CD14-positive monocyte (primary cell): ENCODE data around the gene LIPE. TPM values are rescaled to one million over a fixed set of nuclear protein-coding genes. Genes with fewer than 3 reads are reported as not detected.

Experiments used
- DNase-seq, 3 donors: peaks; one replicate each; pipeline ENCODE4 v3.0.0-alpha.2; 2011 to 2022
- H2AFZ ChIP-seq: 2 replicates; pipeline ENCODE4 v1.6.0; 2012; ENCODE audit warnings: mild to moderate bottlenecking, low read depth, low read length, inconsistent platforms; ENCODE audit not compliant: insufficient read depth, poor library complexity, severe bottlenecking
- H3K27ac ChIP-seq, 2 donors: 1 replicate in 1 of 2; 2 replicates in 1 of 2; pipeline ENCODE4 v1.5.1; 2012 to 2013; ENCODE audit warnings: low read length in 2 of 2, control low read depth in 1 of 2, inconsistent platforms in 1 of 2, low read depth in 1 of 2, mild to moderate bottlenecking in 1 of 2
- H3K27me3 ChIP-seq, 2 donors: one replicate each; pipeline versions ENCODE4 v1.6.0 to v1.6.1; 2011 to 2013; ENCODE audit warnings: low read length in 2 of 2; ENCODE audit not compliant: control insufficient read depth in 2 of 2, insufficient read depth in 2 of 2
- H3K36me3 ChIP-seq, 2 donors: replicated peaks in 1 of 2; 1 replicate in 1 of 2; 2 replicates in 1 of 2; pipeline versions ENCODE4 v1.5.1 to v1.6.1; 2012 to 2013; ENCODE audit warnings: low read length in 2 of 2, control low read depth in 1 of 2, inconsistent platforms in 1 of 2, mild to moderate bottlenecking in 1 of 2; ENCODE audit not compliant: insufficient read depth in 2 of 2, control insufficient read depth in 1 of 2
- H3K4me1 ChIP-seq, 2 donors: 1 replicate in 1 of 2; 2 replicates in 1 of 2; pipeline versions ENCODE4 v1.5.1 to v1.6.1; 2012 to 2013; ENCODE audit warnings: low read length in 2 of 2, control low read depth in 1 of 2, inconsistent platforms in 1 of 2, mild to moderate bottlenecking in 1 of 2, moderate library complexity in 1 of 2; ENCODE audit not compliant: insufficient read depth in 2 of 2, control insufficient read depth in 1 of 2
- H3K4me2 ChIP-seq: replicated peaks from 2 replicates; pipeline ENCODE3; 2012; ENCODE audit warnings: low read length, moderate library complexity, mild to moderate bottlenecking; ENCODE audit not compliant: poor library complexity, severe bottlenecking; ENCODE audit errors: extremely low read depth
- H3K4me3 ChIP-seq, 3 experiments: fragments of 200-600 bp in 1 of 3; sonication (generic) in 1 of 3; replicated peaks in 1 of 3; 1 replicate in 2 of 3; 2 replicates in 1 of 3; pipeline ENCODE4 v1.5.1; 2011 to 2013; ENCODE audit warnings: low read length in 3 of 3, mild to moderate bottlenecking in 3 of 3, control low read depth in 2 of 3, low read depth in 2 of 3, inconsistent platforms in 1 of 3, moderate library complexity in 1 of 3
- H3K79me2 ChIP-seq: 2 replicates; pipeline ENCODE4 v1.6.0; 2012; ENCODE audit warnings: mild to moderate bottlenecking, control low read depth, inconsistent platforms, low read length, moderate library complexity; ENCODE audit not compliant: insufficient read depth
- H3K9ac ChIP-seq: 2 replicates; pipeline ENCODE4 v1.6.0; 2017; ENCODE audit warnings: low read length, mild to moderate bottlenecking; ENCODE audit not compliant: insufficient read depth, poor library complexity, severe bottlenecking
- H3K9me3 ChIP-seq, 2 donors: replicated peaks in 1 of 2; 1 replicate in 1 of 2; 2 replicates in 1 of 2; pipeline versions ENCODE4 v1.5.1 to v1.6.1; 2012 to 2013; ENCODE audit warnings: low read length in 2 of 2, control low read depth in 1 of 2; ENCODE audit not compliant: control insufficient read depth in 1 of 2, insufficient read depth in 1 of 2
- H4K20me1 ChIP-seq: 2 replicates; pipeline ENCODE4 v1.6.0; 2012; ENCODE audit warnings: mild to moderate bottlenecking, low read length, control low read depth, moderate library complexity; ENCODE audit not compliant: insufficient read depth
- H3K27ac Mint-ChIP-seq, 7 donors: one replicate each; pipeline ENCODE4 v1.8.0; 2020; ENCODE audit warnings: mild to moderate bottlenecking in 7 of 7, mixed read lengths in 7 of 7, moderate library complexity in 6 of 7, inconsistent platforms in 2 of 7
- H3K27me3 Mint-ChIP-seq, 3 donors: one replicate each; pipeline ENCODE4 v1.8.0; 2021 to 2022; ENCODE audit warnings: low read depth in 3 of 3, mild to moderate bottlenecking in 3 of 3, mixed read lengths in 3 of 3, moderate library complexity in 3 of 3, inconsistent platforms in 1 of 3
- H3K36me3 Mint-ChIP-seq, 2 donors: one replicate each; pipeline ENCODE4 v1.8.0; 2020; ENCODE audit warnings: mixed read lengths in 2 of 2, inconsistent platforms in 1 of 2, mild to moderate bottlenecking in 1 of 2
- H3K4me1 Mint-ChIP-seq: one replicate; pipeline ENCODE4 v1.8.0; 2020; ENCODE audit warnings: mild to moderate bottlenecking, mixed read lengths
- H3K4me3 Mint-ChIP-seq, 2 donors: one replicate each; pipeline ENCODE4 v1.8.0; 2020; ENCODE audit warnings: mild to moderate bottlenecking in 2 of 2, mixed read lengths in 2 of 2, moderate library complexity in 1 of 2
- H3K9me3 Mint-ChIP-seq, 7 donors: one replicate each; pipeline ENCODE4 v1.8.0; 2020 to 2022; ENCODE audit warnings: mixed read lengths in 7 of 7, mild to moderate bottlenecking in 6 of 7, moderate library complexity in 6 of 7, inconsistent platforms in 2 of 7
- WGBS: methylation state at CpG from one replicate; pipeline ENCODE4 v1.1.5; 2013; ENCODE audit warnings: missing lambda C conversion rate; ENCODE audit not compliant: insufficient coverage; 5-methylcytosine and 5-hydroxymethylcytosine counted together
- intact Hi-C, 2 donors: fragments of 100-400 bp; cut with micrococcal nuclease; formaldehyde crosslinking; loops; one replicate each; pipeline versions ENCODE4 v1.15.0 to v1.15.1; 2023
- polyA plus RNA-seq, 3 donors: library from polyadenylated mRNA; depleted of rRNA in 1 of 3; unstranded in 2 of 3; stranded (reverse) in 1 of 3; fragments of 300-500 nt in 2 of 3; fragments of >200 nt in 1 of 3; fragmentation: Illumina TruSeq in 2 of 3; gene quantifications; 1 replicate in 2 of 3; 2 replicates in 1 of 3; pipeline ENCODE4 v1.2.3, GENCODE V29; 2012 to 2021
- TF ChIP-seq, protein P1 (sequence below): fragments of 200-600 bp; IDR thresholded peaks from one replicate; pipeline ENCODE4 v1.8.0; 2022; ENCODE audit warnings: antibody characterized with exemption, mild to moderate bottlenecking

The LIPE gene
- polyA plus RNA-seq, 3 donors, result 0.31 TPM; not detected in 2

GRCh38 chr19:42455086-42455485, 27.9 kb upstream of the LIPE start:
- Histone ChIP-seq H3K9ac (no peak overlapping the region), H3K27ac (no peak overlapping the region), H2AFZ (no peak overlapping the region), H3K79me2 (no peaks in the 10 kb centered on the region), H3K4me1 (peaks cover 25 to 37% of the 10 kb centered on the region in 2 donors), H3K27me3 (no peaks in the 10 kb centered on the region), H3K4me2 (no peak overlapping the region), H3K9me3 (no peaks in the 10 kb centered on the region), H3K36me3 (no peaks in the 10 kb centered on the region), H3K4me3 (no peak overlapping the region), H4K20me1 (no peaks in the 10 kb centered on the region)
- no CpG with 5 or more reads among the region's 2 CpGs for WGBS
- H3K4me3 Mint-ChIP-seq, result no peak overlapping the region
- DNase-seq, result no peak
- H3K27me3 Mint-ChIP-seq, result peaks cover 3 to 21% (median 5%) of the 10 kb centered on the region in 3 donors
- intact Hi-C loops, result no loop called here
- TF ChIP-seq, protein P1, sequence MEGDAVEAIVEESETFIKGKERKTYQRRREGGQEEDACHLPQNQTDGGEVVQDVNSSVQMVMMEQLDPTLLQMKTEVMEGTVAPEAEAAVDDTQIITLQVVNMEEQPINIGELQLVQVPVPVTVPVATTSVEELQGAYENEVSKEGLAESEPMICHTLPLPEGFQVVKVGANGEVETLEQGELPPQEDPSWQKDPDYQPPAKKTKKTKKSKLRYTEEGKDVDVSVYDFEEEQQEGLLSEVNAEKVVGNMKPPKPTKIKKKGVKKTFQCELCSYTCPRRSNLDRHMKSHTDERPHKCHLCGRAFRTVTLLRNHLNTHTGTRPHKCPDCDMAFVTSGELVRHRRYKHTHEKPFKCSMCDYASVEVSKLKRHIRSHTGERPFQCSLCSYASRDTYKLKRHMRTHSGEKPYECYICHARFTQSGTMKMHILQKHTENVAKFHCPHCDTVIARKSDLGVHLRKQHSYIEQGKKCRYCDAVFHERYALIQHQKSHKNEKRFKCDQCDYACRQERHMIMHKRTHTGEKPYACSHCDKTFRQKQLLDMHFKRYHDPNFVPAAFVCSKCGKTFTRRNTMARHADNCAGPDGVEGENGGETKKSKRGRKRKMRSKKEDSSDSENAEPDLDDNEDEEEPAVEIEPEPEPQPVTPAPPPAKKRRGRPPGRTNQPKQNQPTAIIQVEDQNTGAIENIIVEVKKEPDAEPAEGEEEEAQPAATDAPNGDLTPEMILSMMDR, result no peak
- H3K4me1 Mint-ChIP-seq, result peaks cover 40% of the 10 kb centered on the region
- H3K36me3 Mint-ChIP-seq, result no peaks in the 10 kb centered on the region
- peaks cover 0 to 2% (median 0%) of the 10 kb centered on the region in 7 donors for H3K9me3 Mint-ChIP-seq
- H3K27ac Mint-ChIP-seq, result peak overlapping the region in 1 of 7 donors; percentile 57

- Histone ChIP-seq H3K36me3 (no peaks in the 10 kb centered on the region), H3K79me2 (no peaks in the 10 kb centered on the region), H3K9ac (no peak overlapping the region), H2AFZ (no peak overlapping the region), H3K9me3 (no peaks in the 10 kb centered on the region), H3K4me1 (peaks cover 25 to 37% of the 10 kb centered on the region in 2 donors), H3K27ac (no peak overlapping the region), H4K20me1 (no peaks in the 10 kb centered on the region), H3K4me2 (no peak overlapping the region), H3K27me3 (no peaks in the 10 kb centered on the region), H3K4me3 (no peak overlapping the region)
- no peak for DNase-seq
- intact Hi-C loops, result loop anchor here in 1 of 2 donors (5.0 kb wide), 1 partner anchor 140 kb away; the partner anchor contains the start of gene CEACAM8
- no peaks in the 10 kb centered on the region for H3K36me3 Mint-ChIP-seq
- WGBS, result 0% methylated on average over 2 of the region's 4 CpGs
- H3K9me3 Mint-ChIP-seq, result peaks cover 0 to 2% (median 0%) of the 10 kb centered on the region in 7 donors
- peaks cover 40% of the 10 kb centered on the region for H3K4me1 Mint-ChIP-seq
- TF ChIP-seq, protein P1, result no peak
- peaks cover 3 to 19% (median 5%) of the 10 kb centered on the region in 3 donors for H3K27me3 Mint-ChIP-seq
- H3K27ac Mint-ChIP-seq, result no peak overlapping the region
- H3K4me3 Mint-ChIP-seq, result no peak overlapping the region
Observed at GRCh38 chr19:42452590-42452989, 25.4 kb upstream of the LIPE start.
